HG02973 (cell line): ENCODE measurements around the gene SAPCD2.
"Not testable (repeated sequence)": the region's sequence is repeated elsewhere in the genome, so short reads cannot be mapped to it uniquely, and the experiment has no call there.

Experiments
- ATAC-seq: cut with Tn5 transposase; IDR thresholded peaks from one replicate; pipeline ENCODE4 v1.9.1; 2021; ENCODE audit warnings: moderate library complexity; ENCODE audit not compliant: unreplicated experiment

Gene SAPCD2

DNA sequence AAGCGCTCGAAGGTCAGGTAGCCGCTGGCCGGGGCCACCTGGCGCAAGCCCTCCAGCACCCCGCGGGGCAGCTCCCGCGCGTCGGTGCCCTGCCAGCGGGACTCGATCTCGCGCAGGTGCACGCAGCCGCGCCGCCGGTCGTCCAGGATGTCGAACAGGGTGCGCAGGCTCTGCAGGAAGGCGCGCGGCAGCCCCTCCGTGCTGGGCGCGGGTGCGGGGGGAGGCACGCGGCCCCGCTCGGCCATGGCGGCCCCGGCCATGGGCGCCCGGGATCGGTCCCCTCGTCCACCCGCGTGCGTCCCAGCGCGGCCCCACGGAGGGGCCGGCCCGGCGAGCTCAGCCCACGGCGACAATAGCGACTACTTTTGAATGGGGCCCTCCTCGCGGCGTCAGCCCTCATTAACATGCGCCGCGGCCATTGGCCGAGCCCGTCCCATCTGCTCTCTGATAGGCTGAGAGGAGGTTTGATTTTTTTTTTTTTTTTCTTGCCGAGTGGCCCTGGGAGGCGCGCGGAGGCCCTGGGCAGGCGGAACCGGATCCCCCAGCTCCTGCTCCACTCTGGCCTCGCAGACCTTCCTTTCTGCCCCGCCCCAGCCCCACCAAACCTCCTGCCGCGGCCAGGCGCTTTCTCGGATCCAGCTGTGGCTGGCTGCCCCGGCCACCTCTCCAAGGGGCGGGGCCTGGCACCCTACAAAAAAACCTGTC, at the start of gene SAPCD2:
SAPCD2 (minus strand) TSS at position 357 of the 705 bp plus-strand sequence; CDS start at position 260, 97 bp downstream.
- peak; percentile 59 for ATAC-seq

DNA sequence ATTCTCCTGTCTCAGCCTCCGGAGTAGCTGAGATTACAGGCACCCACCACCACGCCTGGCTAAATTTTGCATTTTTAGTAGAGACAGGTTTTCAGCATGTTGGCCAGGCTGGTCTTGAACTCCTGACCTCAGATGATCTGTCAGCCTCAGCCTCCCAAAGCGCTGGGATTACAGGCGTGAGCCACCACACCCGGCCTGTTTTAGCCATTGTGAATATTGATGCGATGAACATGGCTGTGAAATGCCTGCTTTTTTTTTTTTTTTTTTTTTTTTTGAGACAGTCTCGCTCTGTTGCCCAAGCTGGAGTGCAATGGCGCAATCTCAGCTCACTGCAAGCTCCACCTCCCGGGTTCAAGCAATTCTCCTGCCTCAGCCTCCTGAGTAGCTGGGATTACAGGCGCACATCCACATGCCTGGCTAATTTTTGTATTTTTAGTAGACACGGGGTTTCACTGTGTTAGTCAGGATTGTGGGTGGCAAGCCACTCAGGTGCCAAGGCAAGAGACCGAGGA, 47.8 kb upstream of the SAPCD2 start:
- ATAC-seq, result not testable (repeated sequence)

- no peak for ATAC-seq
These were observed 46.9 kb upstream of the SAPCD2 start for GRCh38 chr9:137117269-137117731.

DNA sequence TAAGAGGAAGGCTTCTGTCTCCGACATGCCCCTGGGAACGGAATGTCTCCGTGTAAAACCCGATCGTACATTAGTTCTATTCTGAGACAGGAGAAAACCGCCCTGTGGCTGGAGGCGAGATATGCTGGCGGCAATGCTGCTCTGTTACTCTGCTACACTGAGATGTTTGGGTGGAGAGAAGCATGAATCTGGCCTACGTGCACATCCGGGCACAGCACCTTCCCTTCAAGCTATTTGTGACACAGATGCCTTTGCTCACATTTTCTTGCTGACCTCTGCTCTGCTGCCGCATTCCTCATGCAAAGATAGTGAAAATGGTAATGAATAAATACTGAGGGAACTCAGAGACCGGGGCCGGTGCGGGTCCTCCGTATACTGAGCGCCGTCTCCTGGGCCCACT, 46.4 kb upstream of the SAPCD2 start:
- ATAC-seq, result no peak

DNA sequence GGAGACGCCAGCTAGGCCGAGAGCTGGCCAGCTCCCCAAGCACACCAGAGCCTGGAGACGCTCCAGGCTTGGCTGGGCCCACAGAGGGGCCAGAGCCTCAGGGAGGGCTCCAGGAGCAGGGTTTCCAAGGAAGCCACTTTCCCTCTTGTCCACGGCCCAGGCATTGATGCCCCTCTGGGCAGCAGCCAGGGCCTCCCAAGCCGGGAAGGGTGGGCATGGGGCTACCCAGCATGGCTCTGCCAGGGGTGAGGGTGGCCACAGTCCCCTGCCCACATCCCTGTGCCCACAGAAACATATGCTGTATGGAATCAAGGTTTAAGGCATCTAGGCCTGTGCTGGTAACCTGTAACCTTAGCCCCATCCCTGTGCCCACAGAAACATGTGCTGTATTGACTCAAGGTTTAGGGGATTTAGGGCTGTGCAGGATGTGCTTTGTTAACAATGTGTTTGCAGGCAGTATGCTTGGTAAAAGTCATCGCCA, 45.7 kb upstream of the SAPCD2 start:
- ATAC-seq, result no peak

DNA sequence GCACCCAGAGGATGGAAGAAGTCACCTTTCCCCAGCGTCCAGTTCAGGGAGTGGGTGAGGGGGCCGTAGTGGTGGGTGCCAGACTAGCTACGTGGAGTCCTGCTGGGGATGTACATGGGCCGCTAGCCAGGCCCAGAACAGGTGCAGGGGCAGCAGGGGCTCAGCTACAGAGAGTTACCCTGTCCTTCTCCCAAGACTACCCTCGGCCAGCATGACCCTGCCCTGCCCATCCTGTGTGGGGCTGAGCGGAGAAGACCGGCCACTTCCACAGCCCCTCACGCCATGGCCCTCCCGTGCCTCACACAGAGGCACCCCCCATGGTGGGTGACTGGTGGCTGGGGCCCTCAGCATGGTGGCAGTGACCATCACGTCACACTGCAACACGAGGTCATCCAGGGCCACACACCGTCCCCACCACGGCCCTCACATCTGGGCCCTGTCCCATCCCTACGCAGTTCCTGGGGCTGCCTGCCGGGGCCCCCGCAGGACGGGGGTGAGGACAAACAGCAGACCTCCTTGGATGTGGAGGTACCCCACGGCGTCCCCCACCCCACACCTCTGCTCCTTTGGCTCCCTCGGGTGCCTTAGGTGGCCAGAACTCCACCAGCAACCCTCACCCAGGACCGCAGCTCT, 45.2 kb upstream of the SAPCD2 start:
- no peak for ATAC-seq

DNA sequence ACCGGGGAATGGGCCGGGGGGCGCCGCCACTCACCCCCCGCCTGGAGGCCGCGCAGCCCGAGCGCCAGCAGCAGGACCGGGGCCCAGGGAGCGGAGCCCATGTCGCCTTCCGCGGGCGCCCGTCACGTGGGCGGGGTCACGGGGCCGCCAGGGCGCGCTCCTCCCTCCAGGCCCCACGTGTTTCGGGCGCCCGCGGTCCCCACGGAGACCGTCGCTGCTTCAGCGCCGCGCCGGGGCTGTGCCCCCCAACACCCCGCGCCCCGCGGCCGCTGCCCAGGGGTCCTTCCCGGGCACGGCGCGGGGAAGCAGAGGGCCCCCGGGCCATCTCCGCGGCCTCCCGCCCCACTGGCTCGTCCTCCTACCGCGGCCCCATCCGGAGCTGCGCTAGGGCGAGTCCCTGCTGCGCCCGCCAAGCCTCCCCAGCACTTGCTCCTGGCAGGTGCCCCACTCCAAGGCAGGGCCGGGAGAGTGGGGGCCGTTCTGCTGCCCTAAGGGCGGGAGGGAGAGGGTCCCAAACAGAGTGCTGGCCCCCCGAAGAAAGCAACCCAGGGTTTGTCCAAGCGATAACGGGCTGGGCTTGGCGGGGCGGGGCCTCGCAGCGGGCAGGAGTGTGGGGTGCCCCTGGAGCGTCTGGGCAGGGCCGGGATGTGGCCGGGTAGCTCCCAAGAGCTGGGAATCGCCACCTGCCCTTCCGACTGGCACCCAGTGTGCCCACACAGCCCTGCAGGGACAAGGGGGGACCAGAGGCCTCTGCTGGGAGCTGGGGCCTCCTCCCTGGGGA, 44.4 kb upstream of the SAPCD2 start, which contains the start of gene DPP7:
DPP7 (minus strand) TSS at position 121 of the 781 bp plus-strand sequence; CDS start at position 101, 20 bp downstream.
- ATAC-seq, result no peak

- no peak for ATAC-seq
These were observed 43.9 kb upstream of the SAPCD2 start for GRCh38 chr9:137114220-137114612.

DNA sequence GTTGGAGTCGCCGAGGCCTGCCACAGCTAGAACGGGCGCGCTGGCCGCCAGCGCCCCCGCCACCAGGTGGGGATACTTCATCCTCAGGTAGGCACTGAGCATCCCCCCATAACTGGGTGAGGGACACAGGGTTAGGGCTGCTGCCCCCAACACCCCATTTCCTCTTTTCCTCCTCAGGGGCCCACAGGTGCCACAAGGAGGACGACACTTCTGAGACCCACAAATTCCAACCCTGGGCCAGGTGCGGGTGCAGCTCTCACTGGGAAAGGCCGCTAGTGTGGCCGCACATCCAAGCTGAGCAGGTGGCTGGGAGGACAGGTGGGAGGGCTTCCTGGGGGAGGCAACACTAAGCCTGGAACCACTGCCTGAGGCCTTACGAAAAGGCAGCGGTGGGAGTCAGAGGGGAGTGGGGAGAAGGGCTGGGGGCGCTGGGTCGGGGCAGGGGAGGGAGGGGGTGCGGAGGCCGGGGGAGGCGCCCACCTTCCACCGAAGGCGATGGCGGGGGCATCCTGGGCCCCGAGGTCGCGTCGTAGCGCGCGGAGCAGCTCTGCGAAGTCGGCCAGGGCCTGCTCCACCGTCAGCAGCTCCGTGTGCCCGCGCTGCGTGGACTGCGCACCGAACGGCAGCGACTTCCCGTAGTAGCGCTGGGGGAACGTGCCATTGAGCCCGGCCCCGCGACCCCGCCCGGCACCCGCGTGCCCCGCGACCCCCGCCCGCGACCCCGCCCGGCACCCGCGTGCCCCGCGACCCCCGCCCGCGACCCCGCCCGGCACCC, 43.2 kb upstream of the SAPCD2 start:
- no peak for ATAC-seq

- ATAC-seq, result no peak
These were observed 42.4 kb upstream of the SAPCD2 start for GRCh38 chr9:137112564-137113384.

DNA sequence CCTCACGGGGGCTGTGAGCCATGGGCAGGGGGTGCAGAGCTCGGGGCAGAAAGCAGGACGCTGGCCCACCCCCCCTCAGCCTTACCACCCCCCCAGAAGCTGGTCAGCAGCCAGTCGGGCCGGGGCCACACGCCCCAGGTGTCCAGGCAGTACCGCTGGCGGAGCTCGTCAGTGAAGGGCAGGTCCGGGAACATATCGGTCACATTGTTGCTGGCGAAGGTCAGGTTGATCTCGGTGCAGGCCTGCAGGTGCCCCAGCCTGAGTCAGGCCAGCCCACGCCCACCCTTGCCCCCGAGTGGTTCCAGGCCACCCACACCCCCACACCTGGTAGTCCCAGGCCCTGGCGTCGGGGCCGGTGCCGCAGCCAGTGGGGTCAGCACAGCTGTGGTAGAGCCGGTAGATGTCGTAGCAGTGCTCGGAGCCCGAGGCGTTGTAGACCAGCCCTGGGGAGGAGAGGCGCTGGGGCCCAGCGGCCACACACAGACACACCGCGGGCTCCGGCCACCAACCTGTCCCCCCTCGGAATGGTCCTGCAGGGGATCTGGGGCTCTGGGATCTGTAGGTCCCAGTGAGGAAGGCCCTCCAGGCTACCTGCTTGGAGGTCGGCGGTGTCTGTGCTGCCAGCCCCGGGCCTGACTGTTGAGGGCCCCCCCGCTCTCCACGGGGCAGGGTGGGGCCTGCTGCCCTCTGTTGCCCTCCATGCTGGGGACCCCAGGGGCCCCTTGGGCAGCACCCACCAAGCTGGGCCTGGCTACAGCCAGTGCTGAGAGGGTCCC, 41.6 kb upstream of the SAPCD2 start:
- no peak for ATAC-seq

DNA sequence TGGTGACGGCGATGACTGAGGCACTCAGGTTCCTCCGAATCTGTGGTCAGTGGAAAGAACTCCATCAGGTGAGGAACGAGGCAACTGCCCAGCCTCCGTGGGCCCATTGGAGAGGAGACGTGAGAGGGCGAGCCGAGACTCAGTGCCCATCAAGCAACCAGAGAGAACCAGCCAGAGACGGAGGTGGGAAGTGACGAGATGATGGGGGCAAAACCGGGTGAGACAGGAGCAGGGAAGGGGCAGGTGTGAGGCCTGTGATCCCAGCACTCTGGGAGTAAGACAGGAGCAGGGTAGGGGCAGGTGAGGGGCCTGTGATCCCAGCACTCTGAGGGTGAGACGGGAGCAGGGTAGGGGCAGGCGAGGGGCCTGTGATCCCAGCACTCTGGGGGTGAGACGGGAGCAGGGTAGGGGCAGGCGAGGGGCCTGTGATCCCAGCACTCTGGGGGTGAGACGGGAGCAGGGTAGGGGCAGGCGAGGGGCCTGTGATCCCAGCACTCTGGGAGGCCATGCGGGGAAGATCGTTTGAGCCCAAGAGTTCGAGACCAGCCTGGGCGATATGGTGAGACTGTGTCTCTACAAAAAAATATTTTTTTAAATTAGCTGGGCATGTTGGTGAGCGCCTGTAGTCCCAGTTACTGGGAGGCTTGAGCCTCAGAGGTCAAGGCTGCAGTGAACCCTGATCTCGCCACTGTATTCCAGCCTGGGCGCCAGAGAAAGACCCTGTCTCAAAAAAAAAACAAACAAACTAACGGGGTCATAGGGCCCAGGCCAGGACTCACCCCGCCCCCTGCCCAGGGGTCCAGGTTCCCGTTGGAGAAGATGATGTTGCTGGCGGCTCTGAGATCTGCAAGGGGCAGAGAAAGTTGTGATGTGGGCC, 40.8 kb upstream of the SAPCD2 start:
- no peak for ATAC-seq

DNA sequence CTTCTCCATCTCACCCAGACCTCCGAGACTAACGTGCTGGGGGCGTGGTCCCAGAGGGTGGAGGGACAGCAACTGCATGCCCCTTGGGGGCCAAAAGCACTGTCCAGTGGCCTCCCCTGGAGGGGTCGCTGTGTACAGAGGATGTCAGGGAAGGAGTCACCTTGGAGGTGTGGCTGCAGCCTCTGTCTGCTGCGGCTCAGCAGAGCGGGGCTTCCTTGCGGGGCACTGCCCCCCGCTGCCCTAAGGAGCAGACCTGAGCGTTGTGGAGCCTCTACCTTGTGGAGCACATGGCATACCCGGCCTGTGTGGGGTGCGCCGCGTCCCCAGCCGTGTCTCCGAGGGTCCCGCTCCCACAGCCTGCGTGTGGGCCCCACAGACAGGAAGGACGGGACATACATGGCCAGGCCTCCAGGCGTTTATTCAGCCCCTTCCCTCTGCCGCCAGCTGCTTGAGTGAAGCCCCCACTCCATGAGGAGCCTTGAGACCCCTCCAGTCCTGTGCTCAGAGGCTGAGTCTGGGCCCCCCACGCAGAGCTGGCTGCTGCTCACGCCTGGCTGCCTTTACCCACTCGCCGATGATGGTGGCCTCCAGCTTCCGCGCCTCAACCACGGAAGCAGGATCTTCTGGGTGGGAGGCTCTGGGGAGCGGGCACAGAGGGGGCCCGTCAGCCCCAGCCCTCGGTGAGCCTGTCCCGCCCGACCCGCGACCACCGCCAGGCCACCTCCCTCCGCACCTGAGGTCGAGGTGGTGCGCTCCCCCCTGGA, 40.0 kb upstream of the SAPCD2 start:
- ATAC-seq, result no peak

- no peak for ATAC-seq
These were observed 39.1 kb upstream of the SAPCD2 start for GRCh38 chr9:137109250-137110146.

DNA sequence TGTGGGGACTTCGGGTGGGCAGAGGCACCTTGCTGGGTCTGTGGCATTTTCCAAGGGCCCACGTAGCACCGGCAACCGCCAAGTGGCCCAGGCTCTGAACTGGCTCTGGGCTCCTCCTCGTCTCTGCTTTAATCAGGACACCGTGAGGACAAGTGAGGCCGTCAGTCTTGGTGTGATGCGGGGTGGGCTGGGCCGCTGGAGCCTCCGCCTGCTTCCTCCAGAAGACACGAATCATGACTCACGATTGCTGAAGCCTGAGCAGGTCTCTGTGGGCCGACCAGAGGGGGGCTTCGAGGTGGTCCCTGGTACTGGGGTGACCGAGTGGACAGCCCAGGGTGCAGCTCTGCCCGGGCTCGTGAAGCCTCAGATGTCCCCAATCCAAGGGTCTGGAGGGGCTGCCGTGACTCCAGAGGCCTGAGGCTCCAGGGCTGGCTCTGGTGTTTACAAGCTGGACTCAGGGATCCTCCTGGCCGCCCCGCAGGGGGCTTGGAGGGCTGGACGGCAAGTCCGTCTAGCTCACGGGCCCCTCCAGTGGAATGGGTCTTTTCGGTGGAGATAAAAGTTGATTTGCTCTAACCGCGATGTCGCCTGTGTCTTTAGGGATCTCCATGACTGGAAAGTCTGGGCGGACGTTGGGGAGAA, 38.4 kb upstream of the SAPCD2 start:
- no peak for ATAC-seq

DNA sequence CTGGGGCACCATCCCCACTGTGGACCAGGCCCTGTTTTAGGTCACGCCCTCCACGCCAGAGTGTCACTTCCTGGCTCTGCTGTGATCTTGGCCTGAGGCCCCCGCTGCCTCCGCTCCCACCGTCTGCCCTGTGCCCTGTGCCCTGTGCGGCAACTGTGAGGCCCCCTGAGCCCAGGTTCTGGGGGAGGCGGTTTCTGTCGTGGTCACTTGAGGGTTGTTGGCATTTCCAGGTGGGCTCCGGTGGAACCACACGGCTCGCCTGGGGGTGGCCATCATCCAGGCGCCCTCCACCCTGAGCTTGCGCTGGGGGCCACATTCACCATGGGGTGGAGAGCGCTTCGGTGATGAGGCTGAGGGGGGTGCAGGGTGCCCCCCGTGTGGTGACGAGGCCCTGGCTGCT, 37.6 kb upstream of the SAPCD2 start:
- no peak for ATAC-seq
